IPS-NIHi11 (cell line): ENCODE data around the gene EGFR.
"Not testable (repeated sequence)": the region's sequence is repeated elsewhere in the genome, so short reads cannot be mapped to it uniquely, and the experiment has no call there.

Source experiments
- DNase-seq: peaks from one replicate; pipeline ENCODE4 v3.0.0; 2012; ENCODE audit warnings: mixed read lengths, low spot score

EGFR gene

DNA sequence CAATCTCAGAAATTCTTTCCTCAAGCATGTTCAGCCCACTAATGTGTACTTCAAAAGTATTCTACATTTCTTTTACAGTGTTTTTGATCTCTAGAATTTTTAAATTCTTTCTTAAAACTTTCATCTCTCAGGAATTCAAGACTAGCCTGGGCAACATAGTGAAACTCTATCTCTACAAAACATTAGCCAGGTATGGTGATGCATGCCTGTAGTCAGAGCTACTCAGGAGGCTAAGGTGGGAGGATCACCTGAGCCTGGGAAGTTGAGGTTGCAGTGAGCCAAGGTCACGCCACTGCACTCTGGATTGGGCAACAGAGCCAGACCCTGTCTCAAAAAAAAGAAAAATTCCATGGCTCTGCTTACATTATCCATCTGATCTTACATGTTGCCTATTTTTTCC, 5.0 kb upstream of the EGFR start:
- no peak for DNase-seq

DNA sequence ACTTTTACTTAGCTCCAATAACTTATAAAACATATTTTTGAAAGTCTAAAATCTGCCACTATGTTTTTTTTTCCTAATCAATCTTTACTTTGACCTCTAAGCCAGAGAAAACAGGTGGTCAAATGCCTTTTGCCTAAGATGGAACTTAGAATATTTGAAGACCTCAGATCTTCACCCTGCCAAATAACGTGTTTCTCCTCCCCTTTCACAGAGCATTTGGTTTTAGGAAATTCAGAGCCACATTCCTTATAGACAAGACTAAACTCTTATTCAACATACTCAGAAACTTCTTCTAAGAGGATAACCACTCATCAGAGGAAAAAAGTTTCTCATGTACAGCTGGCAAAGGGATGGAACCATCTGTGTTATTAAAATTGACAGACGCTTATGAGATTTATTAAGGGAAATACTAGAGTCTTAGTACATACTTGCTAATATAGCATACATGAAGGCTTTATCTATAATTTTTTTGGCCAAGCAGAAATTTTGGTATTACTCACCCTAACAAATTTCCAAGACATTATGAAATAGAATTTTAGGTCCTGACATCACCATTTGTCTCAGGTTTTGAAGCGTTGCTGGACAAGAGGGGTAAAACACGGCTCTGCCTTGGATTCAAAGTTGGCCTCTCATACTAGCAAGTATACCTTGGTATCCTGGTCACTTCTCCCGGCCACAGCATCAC, 2.6 kb upstream of the EGFR start:
- DNase-seq = no peak

DNA sequence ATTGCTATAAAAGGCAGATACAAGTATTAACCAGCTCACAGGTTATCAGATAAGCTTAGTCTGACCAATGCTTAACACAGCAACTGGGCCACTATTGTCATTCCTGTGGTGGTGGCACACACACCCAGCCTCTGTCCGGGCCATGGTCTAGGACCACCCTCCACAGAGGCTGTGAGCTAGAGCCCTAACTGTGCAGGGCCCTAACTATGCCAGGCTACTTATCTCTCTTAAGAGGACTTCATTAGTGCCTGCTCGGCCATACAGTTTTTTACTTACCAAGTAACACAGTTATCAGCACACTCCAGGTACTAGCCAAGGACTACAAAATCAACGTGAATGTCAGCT, 2.1 kb upstream of the EGFR start:
- DNase-seq = no peak

DNA sequence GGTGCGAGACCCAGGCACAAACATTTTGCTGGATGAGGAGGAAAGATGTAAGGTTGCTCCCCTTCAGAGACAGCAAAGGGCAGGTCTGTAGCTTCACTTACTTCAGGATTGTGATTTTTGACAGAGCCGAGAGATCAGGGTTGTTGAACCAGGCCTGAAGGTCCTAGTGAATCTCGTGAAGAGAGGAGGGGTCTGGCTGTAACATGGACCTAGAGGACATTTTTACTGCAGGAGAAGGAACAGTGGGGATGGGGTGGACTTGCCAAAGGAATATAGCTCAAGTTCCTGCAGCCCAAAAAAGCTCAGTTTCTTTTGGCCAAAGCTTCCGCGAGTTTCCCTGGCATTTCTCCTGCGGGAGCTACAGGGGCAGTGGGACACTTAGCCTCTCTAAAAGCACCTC, 976 bp upstream of the EGFR start:
- DNase-seq = no peak

DNA sequence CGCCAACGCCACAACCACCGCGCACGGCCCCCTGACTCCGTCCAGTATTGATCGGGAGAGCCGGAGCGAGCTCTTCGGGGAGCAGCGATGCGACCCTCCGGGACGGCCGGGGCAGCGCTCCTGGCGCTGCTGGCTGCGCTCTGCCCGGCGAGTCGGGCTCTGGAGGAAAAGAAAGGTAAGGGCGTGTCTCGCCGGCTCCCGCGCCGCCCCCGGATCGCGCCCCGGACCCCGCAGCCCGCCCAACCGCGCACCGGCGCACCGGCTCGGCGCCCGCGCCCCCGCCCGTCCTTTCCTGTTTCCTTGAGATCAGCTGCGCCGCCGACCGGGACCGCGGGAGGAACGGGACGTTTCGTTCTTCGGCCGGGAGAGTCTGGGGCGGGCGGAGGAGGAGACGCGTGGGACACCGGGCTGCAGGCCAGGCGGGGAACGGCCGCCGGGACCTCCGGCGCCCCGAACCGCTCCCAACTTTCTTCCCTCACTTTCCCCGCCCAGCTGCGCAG, 424 bp downstream of the EGFR start:
- DNase-seq = peak; percentile 85

DNA sequence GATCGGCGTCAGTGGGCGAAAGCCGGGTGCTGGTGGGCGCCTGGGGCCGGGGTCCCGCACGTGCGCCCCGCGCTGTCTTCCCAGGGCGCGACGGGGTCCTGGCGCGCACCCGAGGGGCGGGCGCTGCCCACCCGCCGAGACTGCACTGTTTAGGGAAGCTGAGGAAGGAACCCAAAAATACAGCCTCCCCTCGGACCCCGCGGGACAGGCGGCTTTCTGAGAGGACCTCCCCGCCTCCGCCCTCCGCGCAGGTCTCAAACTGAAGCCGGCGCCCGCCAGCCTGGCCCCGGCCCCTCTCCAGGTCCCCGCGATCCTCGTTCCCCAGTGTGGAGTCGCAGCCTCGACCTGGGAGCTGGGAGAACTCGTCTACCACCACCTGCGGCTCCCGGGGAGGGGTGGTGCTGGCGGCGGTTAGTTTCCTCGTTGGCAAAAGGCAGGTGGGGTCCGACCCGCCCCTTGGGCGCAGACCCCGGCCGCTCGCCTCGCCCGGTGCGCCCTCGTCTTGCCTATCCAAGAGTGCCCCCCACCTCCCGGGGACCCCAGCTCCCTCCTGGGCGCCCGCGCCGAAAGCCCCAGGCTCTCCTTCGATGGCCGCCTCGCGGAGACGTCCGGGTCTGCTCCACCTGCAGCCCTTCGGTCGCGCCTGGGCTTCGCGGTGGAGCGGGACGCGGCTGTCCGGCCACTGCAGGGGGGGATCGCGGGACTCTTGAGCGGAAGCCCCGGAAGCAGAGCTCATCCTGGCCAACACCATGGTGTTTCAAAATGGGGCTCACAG, 1.1 kb downstream of the EGFR start:
- DNase-seq = peak; percentile 72

DNA sequence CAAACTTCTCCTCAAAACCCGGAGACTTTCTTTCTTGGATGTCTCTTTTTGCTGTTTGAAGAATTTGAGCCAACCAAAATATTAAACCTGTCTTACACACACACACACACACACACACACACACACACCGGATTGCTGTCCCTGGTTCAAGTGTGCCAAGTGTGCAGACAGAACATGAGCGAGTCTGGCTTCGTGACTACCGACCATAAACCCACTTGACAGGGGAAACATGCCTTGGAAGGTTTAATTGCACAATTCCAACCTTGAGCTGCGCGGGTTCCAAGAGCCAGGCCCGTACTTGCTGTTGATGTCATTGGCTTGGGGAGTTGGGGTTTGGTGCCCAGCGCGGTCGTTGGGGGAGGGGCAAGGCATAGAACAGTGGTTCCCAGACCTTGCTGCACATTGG, 1.7 kb downstream of the EGFR start:
- no peak for DNase-seq

DNA sequence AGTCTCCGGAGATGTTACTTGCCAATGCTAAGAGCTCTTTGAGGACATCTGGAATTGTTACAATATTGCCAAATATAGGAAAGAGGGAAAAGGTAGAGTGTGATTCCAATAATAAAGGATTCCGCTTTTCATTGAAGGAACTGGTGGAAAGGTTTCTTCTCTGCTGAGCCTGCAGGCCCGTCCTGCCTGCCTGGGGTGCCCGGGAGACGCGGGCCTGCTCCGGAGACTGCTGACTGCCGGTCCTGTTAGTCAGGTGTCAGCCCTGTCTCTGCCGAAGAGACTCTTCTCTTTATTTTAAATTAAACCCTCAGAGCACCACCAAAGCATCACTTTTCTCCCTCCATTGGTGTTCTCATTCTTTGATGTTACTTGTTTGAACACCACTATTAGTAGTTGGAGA, 2.2 kb downstream of the EGFR start:
- no peak for DNase-seq

DNA sequence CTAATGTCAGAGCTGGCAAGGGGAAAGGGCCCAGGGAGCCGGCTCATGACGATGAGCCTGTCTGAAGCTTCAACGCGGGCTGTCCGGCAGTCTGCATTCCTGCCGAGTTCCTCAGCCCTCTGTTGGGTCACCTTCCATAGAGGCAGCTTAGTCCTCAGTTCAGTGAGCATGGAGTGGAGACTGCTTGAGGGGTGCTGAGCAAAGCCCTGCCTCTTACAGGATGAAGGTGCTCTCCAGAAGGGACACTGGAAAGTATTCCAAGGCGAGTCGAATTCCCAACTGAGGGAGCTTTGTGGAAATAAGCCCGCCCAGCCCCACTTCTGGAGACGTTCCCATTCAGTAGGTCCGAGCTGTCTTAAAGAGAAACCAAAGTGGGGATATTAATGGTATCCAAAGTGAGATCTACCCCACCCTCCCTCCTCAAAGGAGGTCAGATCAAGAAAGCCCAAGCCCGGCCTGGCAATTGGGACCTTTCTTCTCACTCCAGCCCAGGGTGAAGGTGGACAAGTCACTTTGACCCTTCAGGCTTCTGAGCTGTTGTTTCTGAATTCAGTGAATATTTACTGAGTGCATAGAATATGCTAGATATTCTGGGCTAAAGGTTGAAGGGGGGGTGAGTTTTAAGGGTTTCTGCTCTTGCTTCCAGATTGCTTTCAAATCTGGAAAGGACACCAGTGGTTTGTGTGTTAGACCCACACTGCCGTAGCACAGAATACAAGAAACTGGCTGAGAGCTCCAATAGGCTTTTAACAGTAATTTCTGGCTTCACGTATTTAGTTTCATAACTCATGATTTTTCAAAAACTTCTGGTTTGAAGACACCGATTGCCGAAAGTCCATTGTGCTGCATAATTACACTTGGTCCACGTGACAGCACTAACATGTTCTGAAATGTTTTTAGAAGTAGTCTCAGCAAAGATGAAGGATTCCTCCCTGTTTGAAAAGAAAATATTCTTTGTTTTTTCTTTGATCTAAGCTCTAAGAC, 3.5 kb downstream of the EGFR start:
- DNase-seq = no peak

DNA sequence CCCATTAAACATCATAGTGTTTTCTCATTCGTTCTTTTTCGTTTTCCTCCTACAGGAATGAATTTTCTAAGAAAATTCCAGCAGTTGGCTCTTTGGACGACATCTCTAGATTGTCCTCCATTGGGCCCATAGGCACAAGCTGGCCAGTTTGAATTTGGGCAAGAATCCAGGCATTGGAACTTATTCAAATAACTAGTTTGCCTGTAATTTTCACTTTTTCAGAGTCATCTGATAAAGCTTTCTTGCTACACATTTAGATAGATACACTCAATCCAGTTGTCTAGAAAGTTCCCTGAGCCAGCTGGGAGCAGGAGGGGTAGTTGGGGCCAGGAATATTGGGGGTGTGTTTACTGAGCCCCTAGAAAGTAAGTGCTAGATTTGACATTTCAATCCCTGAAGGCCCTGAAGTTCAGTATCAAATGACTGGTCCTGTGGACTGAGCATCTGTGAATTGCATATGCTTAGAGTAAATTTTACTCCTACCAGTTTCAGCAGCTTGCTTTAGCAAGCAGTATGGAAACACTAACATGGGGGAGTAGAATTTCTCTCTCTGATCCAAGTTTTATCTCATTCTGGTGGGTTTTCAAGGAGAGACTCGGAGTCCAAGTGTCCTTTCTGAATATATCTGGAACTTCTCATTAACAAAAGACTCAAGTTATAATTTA, 5.2 kb downstream of the EGFR start:
- DNase-seq = no peak

DNA sequence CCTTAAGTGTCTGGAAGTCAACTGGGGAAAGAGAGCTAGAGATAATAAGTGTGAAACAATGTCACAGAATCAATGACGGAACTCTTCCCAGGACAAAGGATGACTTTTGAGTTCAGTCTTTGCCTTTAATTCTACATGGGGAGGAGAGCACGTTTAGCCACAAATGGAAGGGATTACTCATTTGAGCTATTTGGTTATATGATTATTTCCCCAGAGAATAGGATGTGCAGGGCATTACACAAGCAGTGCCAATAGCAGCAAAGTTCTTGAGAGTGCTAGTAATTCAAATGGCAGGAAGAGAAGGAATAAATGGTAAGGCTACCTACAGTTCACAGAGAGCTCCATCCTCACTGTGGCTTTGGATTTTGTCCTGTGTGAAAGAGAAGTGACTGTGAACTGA, 6.0 kb downstream of the EGFR start:
- DNase-seq = no peak

DNA sequence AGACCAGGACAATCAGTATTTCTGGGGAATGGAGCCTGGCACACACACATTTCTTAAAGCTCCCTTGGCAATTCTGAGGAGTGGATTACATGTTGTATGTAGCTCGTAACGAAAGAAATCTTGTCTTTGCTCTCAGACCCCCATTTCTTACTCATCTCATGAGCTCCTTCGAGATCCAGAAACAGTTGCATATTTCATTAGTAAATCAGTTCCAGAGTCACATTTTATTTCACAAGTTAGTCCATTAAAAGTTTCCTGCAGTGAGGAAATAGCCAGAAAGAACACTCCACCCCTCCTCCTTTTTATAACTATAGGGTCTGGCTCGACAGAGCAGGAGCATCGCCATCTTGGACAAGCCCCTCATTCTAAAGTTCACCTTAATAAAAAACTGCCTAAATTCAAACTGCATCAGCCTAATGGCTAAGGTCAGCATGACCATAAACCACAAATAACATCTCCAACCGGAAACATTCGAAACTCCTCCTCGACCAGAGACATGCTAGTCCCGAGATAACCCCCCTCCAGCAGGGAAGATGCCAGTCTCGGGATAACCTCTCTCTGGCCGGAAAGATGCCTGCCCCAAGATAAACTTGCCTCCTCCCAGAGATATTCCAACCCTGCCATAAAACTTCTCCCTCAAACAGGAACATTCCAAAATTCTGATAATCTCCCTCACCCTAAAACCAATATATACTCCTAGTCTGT, 7.4 kb downstream of the EGFR start:
- no peak for DNase-seq

DNA sequence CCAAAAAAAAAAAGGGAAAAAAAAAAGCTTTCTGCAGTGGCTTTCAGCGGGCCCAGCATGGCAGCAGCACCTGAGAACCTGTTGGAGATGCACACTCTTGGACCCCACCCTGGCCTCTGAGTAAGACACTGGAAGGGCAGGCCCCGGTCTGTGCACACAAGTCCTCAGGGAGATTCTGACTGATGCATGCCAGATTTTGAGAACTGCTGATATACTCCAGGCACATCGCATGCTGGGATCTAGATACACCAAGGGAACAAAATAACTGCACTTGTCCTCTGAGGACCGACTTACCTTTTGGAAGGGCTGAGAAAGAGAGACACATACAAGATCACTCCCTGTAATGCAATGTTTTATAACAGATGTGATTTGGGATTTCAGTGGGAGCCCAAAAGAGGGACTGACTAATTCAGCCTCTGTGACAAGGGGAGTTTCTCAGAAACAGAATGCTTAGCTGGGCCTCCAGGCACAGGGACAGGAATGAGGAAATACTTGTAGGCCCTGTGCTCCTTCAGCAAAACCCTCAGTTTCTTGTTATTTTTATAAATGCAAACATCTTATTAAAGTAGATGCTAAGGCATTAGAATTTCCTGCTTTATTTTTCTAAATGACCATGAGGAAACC, 8.2 kb downstream of the EGFR start:
- DNase-seq = no peak

DNA sequence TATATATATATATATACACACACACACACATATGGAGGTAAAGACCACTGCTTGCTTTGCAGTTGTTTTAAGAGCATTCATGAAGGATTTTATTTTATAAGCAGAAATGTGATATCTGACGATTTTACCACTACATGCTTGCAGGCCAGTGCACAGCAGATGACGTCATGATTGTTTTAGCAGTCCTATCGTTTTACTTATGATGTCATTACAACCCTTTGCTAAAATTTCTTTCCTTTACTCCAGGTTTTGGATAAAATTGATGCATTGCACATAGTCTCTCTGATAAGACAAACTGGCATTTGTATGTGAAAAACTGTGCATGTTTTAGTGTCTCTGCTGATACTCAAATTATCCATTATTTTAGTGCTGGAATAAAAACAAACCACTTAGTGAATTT, 9.2 kb downstream of the EGFR start:
- DNase-seq = no peak

DNA sequence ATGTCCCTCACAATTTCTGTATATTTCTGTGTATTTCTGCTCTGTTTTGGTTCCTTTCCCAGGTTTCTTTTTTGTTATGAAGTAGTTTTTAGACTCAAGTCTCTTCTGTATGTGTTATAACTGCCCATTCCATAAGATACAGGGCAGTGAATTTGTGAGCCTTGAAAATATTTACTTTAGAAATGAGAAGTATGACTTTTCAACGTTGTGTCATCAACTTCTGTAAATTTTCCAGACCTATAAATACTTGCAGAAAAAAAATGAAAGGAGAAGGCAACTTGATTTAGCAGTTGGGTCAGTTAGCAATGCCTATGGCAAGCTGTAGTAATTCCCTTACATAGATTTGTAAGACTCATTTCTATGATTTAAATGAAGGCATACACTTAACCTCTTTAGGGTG, 11.5 kb downstream of the EGFR start:
- DNase-seq = no peak

DNA sequence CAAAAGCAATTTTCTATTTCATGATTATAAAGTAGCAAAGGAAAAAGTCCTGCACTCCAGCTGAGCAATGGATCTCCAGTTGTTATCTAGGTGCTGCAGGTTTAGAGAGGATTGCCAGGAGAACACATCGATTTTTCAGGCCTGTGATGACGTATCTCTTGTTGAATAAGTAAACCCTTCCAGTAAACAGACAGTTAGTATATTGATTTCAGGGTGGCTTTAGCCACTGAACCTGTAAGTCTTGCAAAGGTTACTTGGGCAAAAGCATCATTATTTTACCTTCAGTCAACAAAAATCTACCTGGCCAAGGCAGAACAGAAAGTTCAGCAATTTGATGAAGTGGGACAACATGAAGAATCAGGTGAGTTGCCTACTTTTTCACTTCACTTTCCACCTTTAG, 12.3 kb downstream of the EGFR start:
- DNase-seq = no peak

DNA sequence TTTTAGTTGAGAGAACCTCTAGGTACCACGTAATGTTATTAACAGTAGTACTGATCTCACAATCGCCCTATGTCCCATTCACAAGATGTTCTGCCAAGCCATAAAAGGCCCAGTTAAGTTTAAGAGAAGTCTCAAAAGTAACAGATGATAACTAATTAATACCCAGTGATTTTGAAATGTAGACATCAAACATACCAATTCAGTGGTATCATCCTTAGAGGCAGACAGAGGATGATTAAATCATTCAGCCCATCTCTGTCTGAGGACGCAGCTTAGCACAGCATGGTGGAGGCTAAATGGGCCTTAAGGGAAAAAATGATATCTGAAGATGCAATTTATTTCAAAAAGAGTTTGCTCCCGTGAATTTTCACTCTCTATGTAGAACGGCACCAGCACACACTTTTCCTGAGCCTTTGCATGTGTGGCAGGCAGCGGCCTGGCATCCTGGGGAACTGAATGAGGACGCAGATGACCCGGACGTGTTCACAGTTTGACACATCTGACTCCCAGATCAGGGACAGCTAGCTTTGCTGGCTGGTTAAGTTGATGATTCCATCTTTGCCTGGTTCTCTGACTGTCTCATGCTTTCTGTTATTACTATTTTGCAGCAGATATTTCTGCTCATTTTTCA, 13.4 kb downstream of the EGFR start:
- no peak for DNase-seq

DNA sequence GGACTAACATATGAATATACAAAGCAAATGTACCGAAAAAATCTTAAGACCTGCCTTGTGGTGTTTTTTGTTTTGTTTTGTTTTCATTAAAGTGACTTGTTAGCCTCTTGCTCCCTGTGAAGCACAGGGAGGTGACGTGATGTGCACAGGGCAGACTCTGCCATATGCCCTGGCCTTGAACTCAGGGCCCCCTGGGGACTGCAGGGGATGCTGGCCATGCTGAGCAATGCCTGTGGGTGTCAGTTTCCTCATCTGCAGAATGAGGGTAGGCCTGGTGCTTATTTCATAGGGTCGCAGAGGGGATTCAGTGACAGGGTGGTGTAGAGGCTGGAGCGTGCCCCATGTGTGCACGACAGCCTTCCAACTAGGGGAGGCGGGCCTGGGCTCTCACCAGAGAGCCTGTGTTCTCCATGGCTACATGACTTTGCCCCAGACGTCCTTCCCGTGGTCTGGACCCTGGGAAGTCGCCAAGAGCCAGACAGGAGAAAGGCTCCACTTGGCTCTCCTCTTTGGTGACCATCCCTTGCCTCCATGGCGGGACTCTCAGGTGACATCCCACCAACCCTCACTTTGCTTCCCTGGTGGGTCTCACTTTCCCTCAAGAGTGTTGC, 14.5 kb downstream of the EGFR start:
- DNase-seq = no peak

DNA sequence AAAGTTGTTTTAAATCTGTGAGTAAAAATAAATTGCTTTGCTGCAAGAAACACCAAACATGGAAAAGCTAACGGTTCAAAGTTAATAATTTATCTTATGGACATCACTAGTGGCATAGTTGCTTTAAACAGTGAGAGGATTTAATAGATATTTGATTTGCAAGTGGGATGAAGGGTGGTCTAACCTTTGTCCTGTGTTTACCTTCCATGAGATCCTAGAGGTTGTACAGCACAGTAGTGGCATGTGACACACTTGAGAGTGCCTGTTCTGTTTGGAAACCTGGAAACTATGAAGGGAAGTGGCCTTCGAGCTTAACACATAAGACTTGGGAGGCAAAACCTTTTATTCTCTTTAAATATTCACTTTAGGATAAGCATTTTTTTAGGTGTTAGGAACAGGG, 16.0 kb downstream of the EGFR start:
- DNase-seq = no peak

DNA sequence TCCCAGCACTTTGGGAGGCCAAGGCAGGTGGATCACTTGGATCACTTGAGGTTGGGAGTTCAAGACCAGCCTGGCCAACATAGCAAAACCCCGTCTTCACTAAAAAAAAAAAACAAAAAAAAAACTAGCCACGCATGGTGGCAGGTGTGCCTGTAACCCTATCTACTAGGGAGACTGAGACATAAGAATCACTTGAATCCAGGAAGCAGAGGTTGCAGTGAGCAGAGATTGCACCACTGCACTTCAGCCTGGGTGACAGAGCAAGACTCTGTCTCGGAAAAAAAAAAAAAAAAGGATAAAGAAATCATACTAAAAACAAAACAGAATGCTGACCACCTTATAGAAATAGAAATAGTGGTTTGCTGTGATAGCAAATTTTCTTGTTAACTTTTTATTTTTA, 16.6 kb downstream of the EGFR start:
- not testable (repeated sequence) for DNase-seq
